GM12892 (cell line): ENCODE data around the gene COQ8B.

Experiments
- POLR2A ChIP-seq: IDR thresholded peaks from 2 replicates; pipeline ENCODE4 v1.6.1; 2011; ENCODE audit warnings: low read depth, low read length, control low read depth
- POLR2AphosphoS5 ChIP-seq: IDR thresholded peaks from 2 replicates; pipeline ENCODE4 v1.6.1; 2011; ENCODE audit warnings: low read depth, low read length, control low read depth

DNA sequence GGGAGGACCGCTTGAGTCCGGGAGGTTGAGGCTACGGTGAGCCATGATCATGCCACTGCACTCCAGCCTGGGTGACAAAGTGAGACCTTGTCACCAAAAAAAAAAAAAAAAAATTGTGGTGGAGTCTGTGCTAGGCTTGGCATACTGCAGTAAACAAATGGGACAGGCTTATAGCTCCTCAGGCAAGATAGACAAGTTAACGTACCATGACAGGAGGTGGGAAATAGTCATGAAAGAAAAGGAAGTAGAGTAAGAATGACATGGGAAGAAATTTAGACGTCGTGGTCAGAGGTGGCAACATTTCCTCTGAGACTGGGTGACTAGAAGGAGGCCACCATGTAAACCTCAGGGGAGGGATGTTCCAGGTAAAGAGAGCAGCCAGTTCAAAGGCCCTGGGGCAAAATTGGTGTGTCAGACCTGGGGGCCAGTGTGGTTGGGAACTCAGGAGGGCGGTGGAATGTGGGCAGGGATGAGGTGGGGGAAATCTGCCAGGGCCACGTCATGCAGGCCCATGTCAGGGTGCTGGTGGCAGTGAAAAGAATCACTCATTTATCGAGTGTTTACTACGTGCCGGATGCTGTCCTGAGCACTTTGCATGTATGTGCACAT, 39.9 kb upstream of the COQ8B start:
- TF ChIP-seq POLR2AphosphoS5 (peak; percentile 32; the same call in 1 of the 2 replicates), POLR2A (0 out of 2 replicates have a peak, but pooled peaks have one; percentile 19)
